AG09309 (cell line): Measurements from ENCODE around the gene ADNP.

Experiments
- DNase-seq: peaks from one replicate; pipeline ENCODE4 v3.0.0-alpha.2; 2010; ENCODE audit warnings: low read depth
- H3K4me3 ChIP-seq: 2 replicates; pipeline ENCODE4 v1.5.1; 2011; ENCODE audit warnings: mild to moderate bottlenecking, low read depth, low read length, moderate library complexity; ENCODE audit not compliant: control insufficient read depth
- CTCF ChIP-seq: IDR thresholded peaks from 2 replicates; pipeline ENCODE4 v1.5.1; 2011; ENCODE audit warnings: mild to moderate bottlenecking, low read depth, low read length, inconsistent platforms; ENCODE audit not compliant: insufficient read depth, control insufficient read depth; ENCODE audit errors: missing control alignments

ADNP gene

GRCh38 chr20:50874758-50875665, 56.2 kb downstream of the ADNP start:
- no peak for DNase-seq
- no peak overlapping the region for H3K4me3 ChIP-seq
- no peak for TF ChIP-seq CTCF

- no peak for DNase-seq
- TF ChIP-seq CTCF, result no peak
- no peak overlapping the region for H3K4me3 ChIP-seq
Measured at GRCh38 chr20:50874111-50874757, 57.0 kb downstream of the ADNP start.

GRCh38 chr20:50873585-50873984, 57.7 kb downstream of the ADNP start:
- DNase-seq, result no peak
- no peak for TF ChIP-seq CTCF
- H3K4me3 ChIP-seq, result no peak overlapping the region

- DNase-seq, result no peak
- no peak overlapping the region for H3K4me3 ChIP-seq
- no peak for TF ChIP-seq CTCF
Measured at GRCh38 chr20:50872560-50873425, 58.4 kb downstream of the ADNP start.

- no peak for TF ChIP-seq CTCF
- H3K4me3 ChIP-seq, result no peak overlapping the region
Measured at GRCh38 chr20:50870561-50871161, 60.6 kb downstream of the ADNP start.

More at GRCh38 chr20:50870561-50871161, 60.6 kb downstream of the ADNP start:
- DNase-seq, result no peak
